Hepatocyte (in vitro differentiated cells): ENCODE results near the gene KSR2. TPM values are rescaled to one million over a fixed set of nuclear protein-coding genes. Genes with fewer than 3 reads are reported as not detected.

Source experiments
- DNase-seq: peaks from one replicate; pipeline ENCODE4 v3.0.0-alpha.2; 2016; ENCODE audit warnings: low spot score
- H2AFZ ChIP-seq: fragments of 200-600 bp; sonication (generic); 2 replicates; pipeline ENCODE4 v1.6.0; 2016; ENCODE audit warnings: antibody characterized with exemption, mild to moderate bottlenecking
- H3K27ac ChIP-seq: fragments of 200-600 bp; sonication (generic); 2 replicates; pipeline ENCODE4 v1.5.1; 2016; ENCODE audit warnings: mild to moderate bottlenecking
- H3K27me3 ChIP-seq: fragments of 200-600 bp; sonication (generic); 2 replicates; pipeline ENCODE4 v1.6.1; 2016
- H3K36me3 ChIP-seq: fragments of 200-600 bp; sonication (generic); replicated peaks from 2 replicates; pipeline ENCODE4 v1.5.1; 2016; ENCODE audit warnings: low read depth; ENCODE audit not compliant: insufficient read depth
- H3K4me1 ChIP-seq: fragments of 200-600 bp; sonication (generic); 2 replicates; pipeline ENCODE4 v1.5.1; 2016; ENCODE audit warnings: mild to moderate bottlenecking, moderate library complexity; ENCODE audit not compliant: insufficient read depth
- H3K4me2 ChIP-seq: fragments of 200-600 bp; sonication (generic); 2 replicates; pipeline ENCODE4 v1.6.0; 2016
- H3K4me3 ChIP-seq: fragments of 200-600 bp; sonication (generic); 2 replicates; pipeline ENCODE4 v1.5.1; 2016; ENCODE audit warnings: mild to moderate bottlenecking
- H3K79me2 ChIP-seq: fragments of 200-600 bp; sonication (generic); 2 replicates; pipeline ENCODE4 v1.6.0; 2017; ENCODE audit warnings: mild to moderate bottlenecking
- H3K9me2 ChIP-seq: fragments of 200-600 bp; sonication (generic); replicated peaks from 2 replicates; pipeline ENCODE4 v1.6.0; 2017; ENCODE audit warnings: mild to moderate bottlenecking; ENCODE audit not compliant: insufficient read depth
- H3K9me3 ChIP-seq: fragments of 200-600 bp; sonication (generic); 2 replicates; pipeline ENCODE4 v1.5.1; 2016; ENCODE audit warnings: low read depth, mild to moderate bottlenecking
- H4K20me1 ChIP-seq: fragments of 200-600 bp; sonication (generic); 2 replicates; pipeline ENCODE4 v1.6.0; 2016; ENCODE audit warnings: mild to moderate bottlenecking; ENCODE audit not compliant: insufficient read depth, poor library complexity, severe bottlenecking
- CTCF ChIP-seq: fragments of 200-600 bp; sonication (generic); IDR thresholded peaks from 2 replicates; pipeline ENCODE4 v1.5.1; 2016; ENCODE audit warnings: antibody characterized with exemption, mild to moderate bottlenecking; ENCODE audit not compliant: poor library complexity
- EZH2 ChIP-seq: fragments of 200-600 bp; sonication (generic); IDR thresholded peaks from 2 replicates; pipeline ENCODE4 v1.6.1; 2016; ENCODE audit warnings: antibody characterized with exemption, mild to moderate bottlenecking, borderline replicate concordance
- EZH2phosphoT487 ChIP-seq: fragments of 200-600 bp; sonication (generic); IDR thresholded peaks from one replicate; pipeline ENCODE4 v1.6.1; 2018; ENCODE audit warnings: antibody characterized with exemption, mild to moderate bottlenecking, low read depth, moderate library complexity; ENCODE audit not compliant: unreplicated experiment, severe bottlenecking
- WGBS: methylation state at CpG from one replicate; pipeline ENCODE4 v1.1.6; 2016; ENCODE audit warnings: low lambda C conversion rate; ENCODE audit errors: missing lambda C conversion rate; 5-methylcytosine and 5-hydroxymethylcytosine counted together
- polyA plus RNA-seq: library from polyadenylated mRNA; unstranded; fragments of >200 nt; fragmentation: Nextera tagmentation; extraction: Ambion mirVana; gene quantifications from 2 replicates; pipeline ENCODE4 v1.2.1, GENCODE V29; 2016
- total RNA-seq: library from RNA; depleted of rRNA; stranded (reverse); fragments of >200 nt; gene quantifications from 2 replicates; pipeline ENCODE4 v1.2.3, GENCODE V29; 2014

KSR2 gene
- total and polyA plus RNA-seq, 2 experiments from 2014 or later = 0.37 to 0.46 TPM

- 91% methylated on average over 8 of the region's 8 CpGs for WGBS
- no peaks in the 10 kb centered on the region for H3K79me2 ChIP-seq
- TF ChIP-seq EZH2phosphoT487 = no peak
- TF ChIP-seq EZH2 = no peak
- no peak for TF ChIP-seq CTCF
- no peak overlapping the region for H2AFZ ChIP-seq
- H3K4me2 ChIP-seq = no peak overlapping the region
- no peaks in the 10 kb centered on the region for H3K9me3 ChIP-seq
- H4K20me1 ChIP-seq = no peaks in the 10 kb centered on the region
- H3K4me1 ChIP-seq = no peaks in the 10 kb centered on the region
- no peak overlapping the region for H3K27ac ChIP-seq
- H3K27me3 ChIP-seq = no peaks in the 10 kb centered on the region
- H3K4me3 ChIP-seq = no peak overlapping the region
- no peaks in the 10 kb centered on the region for H3K36me3 ChIP-seq
- H3K9me2 ChIP-seq = no peaks in the 10 kb centered on the region
- DNase-seq = no peak
These were observed 430.6 kb downstream of the KSR2 start for GRCh38 chr12:117538032-117538690.

GRCh38 chr12:117533687-117534086 is 435.1 kb downstream of the KSR2 start:
- Histone ChIP-seq H3K27ac (no peak overlapping the region), H4K20me1 (no peaks in the 10 kb centered on the region)
- 76% methylated on average over 6 of the region's 6 CpGs for WGBS

GRCh38 chr12:117530796-117531195 is 438.0 kb downstream of the KSR2 start:
- 96% methylated on average over 10 of the region's 10 CpGs for WGBS
- Histone ChIP-seq H3K36me3 (no peaks in the 10 kb centered on the region), H3K79me2 (no peaks in the 10 kb centered on the region), H3K4me2 (no peak overlapping the region), H2AFZ (no peak overlapping the region), H3K9me2 (no peaks in the 10 kb centered on the region), H3K4me1 (no peaks in the 10 kb centered on the region), H3K4me3 (no peak overlapping the region), H4K20me1 (no peaks in the 10 kb centered on the region), H3K9me3 (no peaks in the 10 kb centered on the region), H3K27me3 (no peaks in the 10 kb centered on the region), H3K27ac (no peak overlapping the region)
- no peak for TF ChIP-seq EZH2phosphoT487
- DNase-seq = no peak

More at GRCh38 chr12:117533687-117534086, 435.1 kb downstream of the KSR2 start:
- no peak for TF ChIP-seq CTCF
- TF ChIP-seq EZH2phosphoT487 = no peak
- no peak for TF ChIP-seq EZH2
- Histone ChIP-seq H3K4me3 (no peak overlapping the region), H3K9me2 (no peaks in the 10 kb centered on the region), H2AFZ (no peak overlapping the region), H3K4me2 (no peak overlapping the region), H3K9me3 (no peaks in the 10 kb centered on the region), H3K4me1 (no peaks in the 10 kb centered on the region), H3K79me2 (no peaks in the 10 kb centered on the region), H3K36me3 (no peaks in the 10 kb centered on the region), H3K27me3 (no peaks in the 10 kb centered on the region)
- DNase-seq = no peak

- Histone ChIP-seq H3K79me2 (no peaks in the 10 kb centered on the region), H3K4me3 (no peak overlapping the region)
- 90% methylated on average over 7 of the region's 7 CpGs for WGBS
These were observed 440.3 kb downstream of the KSR2 start for GRCh38 chr12:117528538-117528937.

More at GRCh38 chr12:117528538-117528937, 440.3 kb downstream of the KSR2 start:
- DNase-seq = no peak
- H4K20me1 ChIP-seq = no peaks in the 10 kb centered on the region
- no peaks in the 10 kb centered on the region for H3K36me3 ChIP-seq
- no peak overlapping the region for H3K4me2 ChIP-seq
- H3K4me1 ChIP-seq = no peaks in the 10 kb centered on the region
- no peaks in the 10 kb centered on the region for H3K9me3 ChIP-seq
- H3K27me3 ChIP-seq = no peaks in the 10 kb centered on the region
- no peaks in the 10 kb centered on the region for H3K9me2 ChIP-seq
- H3K27ac ChIP-seq = no peak overlapping the region
- TF ChIP-seq CTCF = no peak
- TF ChIP-seq EZH2phosphoT487 = no peak
- no peak for TF ChIP-seq EZH2
- H2AFZ ChIP-seq = no peak overlapping the region
